IMR-90 (cell line): ENCODE measurements around the gene DDX42. TPM values are rescaled to one million over a fixed set of nuclear protein-coding genes. Genes with fewer than 3 reads are reported as not detected.

Source experiments
- ATAC-seq: fragments of 200-7000 bp; cut with Tn5 transposase; 2 replicates; pipeline ENCODE4 v1.9.1; 2020; ENCODE audit warnings: low read depth, mild to moderate bottlenecking, moderate library complexity
- BruUV-seq: library from RNA; stranded (reverse); fragments of 400-500 nt; replicated peaks from 2 replicates; lab custom pipeline; 2021; lab: Mats Ljungman, UMichigan
- CTCF ChIA-PET: fragments of 300-600 bp; formaldehyde crosslinking; extraction: SDS; loops from one replicate; lab custom pipeline; 2021; ENCODE audit warnings: antibody characterized with exemption; lab: Yijun Ruan, JAX
- POLR2A ChIA-PET: fragments of 300-600 bp; sonication (Branson Sonifier 250); formaldehyde crosslinking; loops from one replicate; lab custom pipeline; 2022; ENCODE audit warnings: antibody characterized with exemption; ENCODE audit not compliant: unreplicated experiment; lab: Charles Lee
- DNase-seq: peaks from one replicate; pipeline ENCODE4 v3.0.0; 2013
- H2AFZ ChIP-seq: replicated peaks from 2 replicates; pipeline ENCODE3; 2013; ENCODE audit warnings: low read length, mild to moderate bottlenecking; ENCODE audit not compliant: poor library complexity
- H2AK5ac ChIP-seq: 2 replicates; pipeline ENCODE4 v1.6.1; 2013; ENCODE audit warnings: low read depth, low read length, inconsistent platforms
- H2AK9ac ChIP-seq: replicated peaks from 2 replicates; pipeline ENCODE3; 2013; ENCODE audit warnings: mild to moderate bottlenecking, low read depth, low read length, moderate library complexity; ENCODE audit not compliant: poor library complexity
- H2BK120ac ChIP-seq: 2 replicates; pipeline ENCODE4 v1.6.1; 2013; ENCODE audit warnings: low read depth, low read length, inconsistent platforms
- H2BK15ac ChIP-seq: 3 replicates; pipeline ENCODE4 v1.6.1; 2013; ENCODE audit warnings: low read depth, low read length, inconsistent platforms
- H2BK20ac ChIP-seq: 2 replicates; pipeline ENCODE4 v1.6.1; 2013; ENCODE audit warnings: low read depth, mild to moderate bottlenecking, inconsistent platforms, low read length, moderate library complexity
- H2BK5ac ChIP-seq: 2 replicates; pipeline ENCODE4 v1.6.1; 2013; ENCODE audit warnings: mild to moderate bottlenecking, low read depth, low read length, inconsistent platforms; ENCODE audit not compliant: poor library complexity, severe bottlenecking
- H3K14ac ChIP-seq: replicated peaks from 2 replicates; pipeline ENCODE4 v1.6.1; 2013; ENCODE audit warnings: low read depth, low read length, inconsistent platforms
- H3K18ac ChIP-seq: 2 replicates; pipeline ENCODE4 v1.6.1; 2013; ENCODE audit warnings: low read depth, low read length, control low read depth
- H3K23ac ChIP-seq: 2 replicates; pipeline ENCODE4 v1.6.1; 2013; ENCODE audit warnings: low read depth, low read length, inconsistent platforms
- H3K27ac ChIP-seq: 2 replicates; pipeline ENCODE4 v1.5.1; 2013; ENCODE audit warnings: mild to moderate bottlenecking, control low read depth, low read length; ENCODE audit not compliant: insufficient read depth
- H3K27me3 ChIP-seq: 2 replicates; pipeline ENCODE4 v1.6.1; 2013; ENCODE audit warnings: low read length; ENCODE audit not compliant: control insufficient read depth, insufficient read depth
- H3K36me3 ChIP-seq: 2 replicates; pipeline ENCODE4 v1.6.1; 2013; ENCODE audit warnings: low read length, mixed read lengths; ENCODE audit not compliant: control insufficient read depth, insufficient read depth
- H3K4ac ChIP-seq: 2 replicates; pipeline ENCODE4 v1.6.1; 2013; ENCODE audit warnings: low read depth, low read length, inconsistent platforms
- H3K4me1 ChIP-seq: 2 replicates; pipeline ENCODE4 v1.6.1; 2013; ENCODE audit warnings: low read length, mixed read lengths; ENCODE audit not compliant: control insufficient read depth, insufficient read depth
- H3K4me2 ChIP-seq: 2 replicates; pipeline ENCODE4 v1.6.1; 2013; ENCODE audit warnings: low read depth, mild to moderate bottlenecking, control low read depth, low read length, moderate library complexity
- H3K4me3 ChIP-seq: 2 replicates; pipeline ENCODE4 v1.5.1; 2013; ENCODE audit warnings: low read depth, mild to moderate bottlenecking, control low read depth, low read length, moderate library complexity; ENCODE audit not compliant: insufficient read depth
- H3K56ac ChIP-seq: 2 replicates; pipeline ENCODE4 v1.6.1; 2013; ENCODE audit warnings: low read length, inconsistent platforms; ENCODE audit not compliant: insufficient read depth; ENCODE audit errors: extremely low read depth
- H3K79me1 ChIP-seq, 2 experiments: 2 replicates each; pipeline ENCODE4 v1.6.1; 2013; ENCODE audit warnings: low read length in 2 of 2, inconsistent platforms in 1 of 2, low read depth in 1 of 2
- H3K9ac ChIP-seq: 2 replicates; pipeline ENCODE4 v1.6.1; 2013; ENCODE audit warnings: low read depth, low read length, control low read depth
- H3K9me1 ChIP-seq: 2 replicates; pipeline ENCODE4 v1.6.1; 2013; ENCODE audit warnings: low read length, inconsistent platforms; ENCODE audit not compliant: insufficient read depth
- H3K9me3 ChIP-seq: 2 replicates; pipeline ENCODE4 v1.6.1; 2013; ENCODE audit warnings: low read length; ENCODE audit not compliant: control insufficient read depth, insufficient read depth
- H4K20me1 ChIP-seq: 2 replicates; pipeline ENCODE4 v1.6.1; 2013; ENCODE audit warnings: low read length, inconsistent platforms; ENCODE audit not compliant: insufficient read depth
- H4K5ac ChIP-seq: 2 replicates; pipeline ENCODE4 v1.6.1; 2013; ENCODE audit warnings: mild to moderate bottlenecking, low read depth, low read length, control low read depth
- H4K8ac ChIP-seq, 2 experiments: 2 replicates each; pipeline ENCODE4 v1.6.1; 2013; ENCODE audit warnings: low read depth in 2 of 2, low read length in 2 of 2, control low read depth in 1 of 2, inconsistent platforms in 1 of 2
- H4K91ac ChIP-seq: 2 replicates; pipeline ENCODE4 v1.6.1; 2013; ENCODE audit warnings: low read depth, low read length, inconsistent platforms; ENCODE audit not compliant: insufficient read depth
- BHLHE40 ChIP-seq: fragments of 150-350 bp; IDR thresholded peaks from 2 replicates; pipeline ENCODE4 v1.6.1; 2016; ENCODE audit warnings: mild to moderate bottlenecking, low read depth, low read length
- MAZ ChIP-seq: IDR thresholded peaks from 2 replicates; pipeline ENCODE4 v1.6.1; 2012; ENCODE audit warnings: low read depth, mild to moderate bottlenecking, low read length, improper control_type of control experiment, moderate library complexity, borderline replicate concordance
- MXI1 ChIP-seq: IDR thresholded peaks from 2 replicates; pipeline ENCODE4 v1.6.1; 2012; ENCODE audit warnings: low read depth, mild to moderate bottlenecking, low read length, moderate library complexity, borderline replicate concordance
- NFE2L2 ChIP-seq: fragments of 150-350 bp; IDR thresholded peaks from 2 replicates; pipeline ENCODE4 v1.6.1; 2016; ENCODE audit warnings: low read depth, mild to moderate bottlenecking, low read length
- RCOR1 ChIP-seq: IDR thresholded peaks from 2 replicates; pipeline ENCODE4 v1.6.1; 2012; ENCODE audit warnings: mild to moderate bottlenecking, low read length, improper control_type of control experiment; ENCODE audit not compliant: insufficient replicate concordance
- WGBS, 2 experiments: methylation state at CpG; one replicate each; pipeline versions ENCODE4 v1.1.5 to v1.1.7; 2013; ENCODE audit warnings: missing lambda C conversion rate in 2 of 2; ENCODE audit not compliant: insufficient read length in 1 of 2; ENCODE audit errors: extremely low coverage in 2 of 2; 5-methylcytosine and 5-hydroxymethylcytosine counted together
- dilution Hi-C: fragments of 300-500 bp; cut with HindIII; formaldehyde crosslinking; loops from one replicate; pipeline ENCODE4 v1.14.3; 2018; ENCODE audit warnings: low sequenced_read_pairs; ENCODE audit not compliant: unreplicated experiment
- in situ Hi-C: fragments of 300-500 bp; cut with MboI; formaldehyde crosslinking; loops from 3 replicates; pipeline ENCODE4 v1.14.3; 2019; ENCODE audit warnings: low sequenced_read_pairs, inconsistent platforms, mixed read lengths
- intact Hi-C: fragments of 100-400 bp; cut with micrococcal nuclease; formaldehyde crosslinking; loops from 2 replicates; pipeline ENCODE4 v1.10.0; 2022
- polyA plus RNA-seq, 3 experiments: library from polyadenylated mRNA; depleted of rRNA; stranded (reverse); fragments of >200 nt; gene quantifications; 2 replicates each; pipeline ENCODE4 v1.2.3, GENCODE V29; 2012; ENCODE audit warnings: low replicate concordance in 1 of 3
- total RNA-seq: library from RNA; depleted of rRNA; stranded (reverse); fragments of >200 nt; gene quantifications from 2 replicates; pipeline ENCODE4 v1.2.3, GENCODE V29; 2012
- TF ChIP-seq, protein P1 (sequence below): fragments of 150-350 bp; IDR thresholded peaks from 2 replicates; pipeline ENCODE4 v1.6.1; 2017; ENCODE audit warnings: mild to moderate bottlenecking, antibody characterized with exemption, low read length, low read depth

The DDX42 gene
- total and polyA plus RNA-seq, 2 of the 4 experiments (the other 2 are of a cell fraction) = 75.8 to 91.5 TPM

DNA sequence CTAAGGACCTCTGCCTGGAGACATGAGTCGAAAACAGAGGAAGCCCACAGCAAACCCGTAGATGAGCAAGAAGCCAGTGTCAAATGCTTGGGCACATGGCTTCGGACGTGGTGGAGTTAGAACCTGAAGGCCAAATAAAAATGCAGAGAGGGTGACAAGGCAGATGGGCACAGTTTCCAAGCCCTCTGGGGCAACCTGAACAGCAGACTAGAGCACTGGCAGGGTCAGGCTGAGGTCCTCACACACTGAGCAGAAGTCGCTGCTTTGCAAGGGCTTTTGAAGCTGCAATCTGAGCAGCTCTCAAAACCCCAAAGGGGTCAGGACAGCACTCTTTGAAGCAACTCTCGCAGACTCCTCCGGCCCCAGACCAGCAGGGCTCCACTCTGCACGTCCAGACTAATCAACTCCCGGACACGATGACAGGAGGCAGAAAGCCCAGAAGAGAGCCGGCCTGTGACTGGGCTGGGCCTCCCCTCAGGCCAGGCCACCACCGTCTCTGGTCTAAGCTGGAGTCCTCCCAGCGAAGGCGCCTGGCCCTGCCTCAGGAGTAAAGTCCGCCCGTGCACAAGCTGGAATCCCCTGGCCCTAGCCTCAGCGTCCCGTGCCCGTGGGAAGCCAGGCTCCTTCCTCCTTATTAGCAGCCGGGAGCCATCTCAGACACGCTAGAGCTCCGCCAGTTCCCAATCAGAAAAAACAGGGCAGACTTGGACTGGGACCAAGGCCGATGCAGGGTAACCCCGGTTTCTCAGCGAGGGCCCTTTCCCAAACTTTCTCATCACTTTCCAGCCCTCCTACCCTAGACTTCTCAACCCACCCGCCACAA is 67.6 kb downstream of the DDX42 start:
- Histone ChIP-seq H4K8ac (peak overlapping the region; percentile 1 to 70; a peak in 2 of 4 replicates), H3K79me1 (peaks cover 10 to 54% of the 10 kb centered on the region in 2 experiments; a peak in 3 of 4 replicates), H2AFZ (peak overlapping the region; percentile 96), H2BK5ac (peak overlapping the region; percentile 51), H2BK120ac (no peak overlapping the region; the same call in 1 of the 2 replicates), H3K27me3 (no peaks in the 10 kb centered on the region), H3K4me3 (peak overlapping the region; percentile 81), H2BK15ac (no peak overlapping the region), H2BK20ac (0 out of 2 replicates have a peak overlapping the region, but pooled peaks have one; percentile 17), H3K4ac (peak overlapping the region; percentile 65), H3K9me1 (peaks cover 12% of the 10 kb centered on the region), H3K56ac (peak overlapping the region; percentile 79), H2AK5ac (peak overlapping the region; percentile 78), H3K36me3 (peaks cover 5% of the 10 kb centered on the region), H4K20me1 (peaks cover 34% of the 10 kb centered on the region), H4K5ac (0 out of 2 replicates have a peak overlapping the region, but pooled peaks have one; percentile 9), H3K18ac (no peak overlapping the region; the same call in 1 of the 2 replicates), H3K23ac (peak overlapping the region; percentile 97), H3K27ac (peak overlapping the region; percentile 84), H3K9ac (peak overlapping the region; percentile 77), H3K4me2 (peak overlapping the region; percentile 94), H3K9me3 (no peaks in the 10 kb centered on the region), H3K4me1 (peaks cover 23% of the 10 kb centered on the region), H3K14ac (peak overlapping the region; percentile 59), H4K91ac (peak overlapping the region; percentile 58), H2AK9ac (peak overlapping the region; percentile 91)
- ATAC-seq (peak; percentile 5), DNase-seq (peak; percentile 34)
- ChIA-PET CTCF (no interaction called here), POLR2A (no interaction called here)
- in situ Hi-C loops (no loop called here), dilution Hi-C loops (no loop called here), intact Hi-C loops (no loop called here)
- BruUV-seq = no TSS peak
- TF ChIP-seq RCOR1 (no peak), MXI1 (0 out of 2 replicates have a peak, but pooled peaks have one; percentile 28), BHLHE40 (peak; percentile 23; the same call in 1 of the 2 replicates), MAZ (no peak; the same call in 1 of the 2 replicates), NFE2L2 (no peak)
- TF ChIP-seq, protein P1, sequence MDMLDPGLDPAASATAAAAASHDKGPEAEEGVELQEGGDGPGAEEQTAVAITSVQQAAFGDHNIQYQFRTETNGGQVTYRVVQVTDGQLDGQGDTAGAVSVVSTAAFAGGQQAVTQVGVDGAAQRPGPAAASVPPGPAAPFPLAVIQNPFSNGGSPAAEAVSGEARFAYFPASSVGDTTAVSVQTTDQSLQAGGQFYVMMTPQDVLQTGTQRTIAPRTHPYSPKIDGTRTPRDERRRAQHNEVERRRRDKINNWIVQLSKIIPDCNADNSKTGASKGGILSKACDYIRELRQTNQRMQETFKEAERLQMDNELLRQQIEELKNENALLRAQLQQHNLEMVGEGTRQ = no peak
- 5% methylated on average over 14 of the region's 26 CpGs; no CpG with 5 or more reads in 1 of the 2 experiments for WGBS, 2 experiments
